GM12864 (cell line): ENCODE data around the gene THTPA.
A peak's percentile ranks its signal among the peaks of the same experiment; 100 is the strongest.

ENCODE experiments used
- DNase-seq: peaks from one replicate; pipeline ENCODE4 v3.0.0-alpha.2; 2011; ENCODE audit warnings: low read depth
- H3K4me3 ChIP-seq: 2 replicates; pipeline ENCODE4 v1.5.1; 2011; ENCODE audit warnings: mild to moderate bottlenecking, low read depth, low read length, control low read depth
- CTCF ChIP-seq: IDR thresholded peaks from 2 replicates; pipeline ENCODE4 v1.5.1; 2011; ENCODE audit warnings: low read depth, mild to moderate bottlenecking, moderate library complexity, low read length, control low read depth, inconsistent platforms; ENCODE audit errors: missing control alignments

The THTPA gene

GRCh38 chr14:23556700-23557440 is 799 bp downstream of the THTPA start:
- no peak for DNase-seq
- TF ChIP-seq CTCF: no peak
- peak overlapping the region; percentile 82 for H3K4me3 ChIP-seq

- no peak for TF ChIP-seq CTCF
- no peak for DNase-seq
- H3K4me3 ChIP-seq: peak overlapping the region; percentile 82
These were observed 1.4 kb downstream of the THTPA start for GRCh38 chr14:23557521-23557920.

GRCh38 chr14:23557946-23558345 is 1.9 kb downstream of the THTPA start:
- no peak for DNase-seq
- no peak for TF ChIP-seq CTCF
- peak overlapping the region; percentile 82; the same call in 1 of the 2 replicates for H3K4me3 ChIP-seq

GRCh38 chr14:23558346-23559009 is 2.4 kb downstream of the THTPA start:
- no peak overlapping the region; the same call in 1 of the 2 replicates for H3K4me3 ChIP-seq
- DNase-seq: no peak

GRCh38 chr14:23559010-23559925 is 3.2 kb downstream of the THTPA start:
- no peak for DNase-seq
- H3K4me3 ChIP-seq: no peak overlapping the region
- TF ChIP-seq CTCF: peak; percentile 93

More at GRCh38 chr14:23558346-23559009, 2.4 kb downstream of the THTPA start:
- no peak for TF ChIP-seq CTCF

- TF ChIP-seq CTCF: no peak
These were observed 4.0 kb downstream of the THTPA start for GRCh38 chr14:23559926-23560520.

More at GRCh38 chr14:23559926-23560520, 4.0 kb downstream of the THTPA start:
- no peak for DNase-seq
- no peak overlapping the region for H3K4me3 ChIP-seq
